ENCODE measurements around the gene MAGI1. TPM values are rescaled to one million over a fixed set of nuclear protein-coding genes. Genes with fewer than 3 reads are reported as not detected.

The MAGI1 gene
- total and polyA plus RNA-seq, 2 donors (not counting 1 experiment from before 2014, with no cell fraction given): 15.7 to 23.7 TPM

DNA sequence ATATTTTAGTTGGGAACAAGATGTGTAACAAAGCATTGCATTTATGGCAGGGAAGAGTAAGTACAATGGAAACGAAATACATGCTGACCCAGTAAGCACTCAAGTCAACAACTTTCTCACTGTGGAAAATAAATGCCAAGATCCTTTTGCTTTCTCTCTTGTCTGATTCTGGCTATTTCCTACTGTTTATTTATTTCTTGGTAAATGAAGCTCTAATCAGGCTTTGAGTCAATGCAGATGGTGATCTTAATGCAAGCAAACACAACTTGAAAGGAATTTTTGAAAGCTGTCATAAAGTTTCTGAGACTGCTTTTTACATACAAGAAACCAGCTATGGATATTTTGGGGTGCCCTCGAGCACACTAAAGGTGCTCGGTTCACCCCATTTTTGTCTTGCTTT is 624.8 kb downstream of the MAGI1 start:
- Histone ChIP-seq H2AFZ (ENCODE audit: low read length) (no peak overlapping the region), H3K4me2 (ENCODE audit: extremely low read depth, insufficient read depth, low read length) (no peak overlapping the region), H3K4me3 (replicated peaks in 1 of 4; ENCODE audit: control extremely low read depth in 1 of 4, insufficient read depth in 1 of 4, low read depth in 3 of 4, low read length in 4 of 4) (no peak overlapping the region), H3K9ac (ENCODE audit: insufficient read depth, low read length) (no peak overlapping the region), H3K27me3 (ENCODE audit: control insufficient read depth, insufficient read depth, low read length) (no peaks in the 10 kb centered on the region), H4K20me1 (ENCODE audit: control insufficient read depth, extremely low read depth, insufficient read depth, low read length) (no peaks in the 10 kb centered on the region), H3K4me1 (ENCODE audit: control insufficient read depth, extremely low read depth, insufficient read depth, low read length) (no peaks in the 10 kb centered on the region), H3K36me3 (ENCODE audit: control insufficient read depth, insufficient read depth, low read length) (no peaks in the 10 kb centered on the region), H3K79me2 (ENCODE audit: control insufficient read depth, insufficient read depth, low read length) (no peaks in the 10 kb centered on the region), H3K27ac (ENCODE audit: insufficient read depth, low read length) (no peak overlapping the region), H3K9me3 (ENCODE audit: control insufficient read depth, insufficient read depth, low read depth, low read length) (no peaks in the 10 kb centered on the region)
- peak in 1 of 2 donors; percentile 35 for DNase-seq (ENCODE audit: low read depth in 2 of 2)
- no peak for TF ChIP-seq EZH2 (IDR thresholded peaks at IDR 0.05; ENCODE audit: low read length, missing control alignments)
- TF ChIP-seq, protein P1, sequence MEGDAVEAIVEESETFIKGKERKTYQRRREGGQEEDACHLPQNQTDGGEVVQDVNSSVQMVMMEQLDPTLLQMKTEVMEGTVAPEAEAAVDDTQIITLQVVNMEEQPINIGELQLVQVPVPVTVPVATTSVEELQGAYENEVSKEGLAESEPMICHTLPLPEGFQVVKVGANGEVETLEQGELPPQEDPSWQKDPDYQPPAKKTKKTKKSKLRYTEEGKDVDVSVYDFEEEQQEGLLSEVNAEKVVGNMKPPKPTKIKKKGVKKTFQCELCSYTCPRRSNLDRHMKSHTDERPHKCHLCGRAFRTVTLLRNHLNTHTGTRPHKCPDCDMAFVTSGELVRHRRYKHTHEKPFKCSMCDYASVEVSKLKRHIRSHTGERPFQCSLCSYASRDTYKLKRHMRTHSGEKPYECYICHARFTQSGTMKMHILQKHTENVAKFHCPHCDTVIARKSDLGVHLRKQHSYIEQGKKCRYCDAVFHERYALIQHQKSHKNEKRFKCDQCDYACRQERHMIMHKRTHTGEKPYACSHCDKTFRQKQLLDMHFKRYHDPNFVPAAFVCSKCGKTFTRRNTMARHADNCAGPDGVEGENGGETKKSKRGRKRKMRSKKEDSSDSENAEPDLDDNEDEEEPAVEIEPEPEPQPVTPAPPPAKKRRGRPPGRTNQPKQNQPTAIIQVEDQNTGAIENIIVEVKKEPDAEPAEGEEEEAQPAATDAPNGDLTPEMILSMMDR (conservative IDR thresholded peaks at IDR 0.05 in 1 of 2, IDR thresholded peaks at IDR 0.05 in 1 of 2; ENCODE audit: low read depth in 1 of 2, low read length in 2 of 2): no peak

DNA sequence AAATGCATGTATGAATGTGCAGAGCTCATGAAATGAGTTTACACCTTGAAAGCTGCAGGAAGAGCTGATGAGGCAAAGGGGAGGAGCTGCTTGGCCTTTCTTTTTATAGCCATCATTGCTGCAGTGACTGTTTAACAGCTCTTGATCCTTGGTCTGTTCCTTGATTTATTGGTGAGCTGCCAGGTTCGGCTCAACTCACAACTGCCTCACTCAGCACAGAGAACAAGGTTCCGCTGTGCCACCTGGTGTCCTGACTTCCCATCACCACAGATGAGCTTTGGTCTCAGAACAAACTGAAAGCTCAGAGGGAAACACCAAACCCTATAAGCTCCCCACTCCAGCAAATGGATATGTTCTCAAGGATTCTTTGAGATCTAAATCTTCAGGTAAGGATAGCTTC is 626.1 kb downstream of the MAGI1 start:
- no peaks in the 10 kb centered on the region for H3K79me2 ChIP-seq (ENCODE audit: control insufficient read depth, insufficient read depth, low read length)
- H3K4me3 ChIP-seq (replicated peaks in 1 of 4; ENCODE audit: control extremely low read depth in 1 of 4, insufficient read depth in 1 of 4, low read depth in 3 of 4, low read length in 4 of 4): no peak overlapping the region
- no peaks in the 10 kb centered on the region for H3K36me3 ChIP-seq (ENCODE audit: control insufficient read depth, insufficient read depth, low read length)
- no peak overlapping the region for H3K9ac ChIP-seq (ENCODE audit: insufficient read depth, low read length)
- H3K27me3 ChIP-seq (ENCODE audit: control insufficient read depth, insufficient read depth, low read length): no peaks in the 10 kb centered on the region
- no peak overlapping the region for H3K27ac ChIP-seq (ENCODE audit: insufficient read depth, low read length)
- H2AFZ ChIP-seq (ENCODE audit: low read length): no peak overlapping the region
- DNase-seq (ENCODE audit: low read depth in 2 of 2): no peak
- TF ChIP-seq, protein P1 (conservative IDR thresholded peaks at IDR 0.05 in 1 of 2, IDR thresholded peaks at IDR 0.05 in 1 of 2; ENCODE audit: low read depth in 1 of 2, low read length in 2 of 2): no peak
- no peak for TF ChIP-seq EZH2 (IDR thresholded peaks at IDR 0.05; ENCODE audit: low read length, missing control alignments)
- H3K4me2 ChIP-seq (ENCODE audit: extremely low read depth, insufficient read depth, low read length): no peak overlapping the region
- H3K9me3 ChIP-seq (ENCODE audit: control insufficient read depth, insufficient read depth, low read depth, low read length): no peaks in the 10 kb centered on the region
- H4K20me1 ChIP-seq (ENCODE audit: control insufficient read depth, extremely low read depth, insufficient read depth, low read length): no peaks in the 10 kb centered on the region
- no peaks in the 10 kb centered on the region for H3K4me1 ChIP-seq (ENCODE audit: control insufficient read depth, extremely low read depth, insufficient read depth, low read length)

DNA sequence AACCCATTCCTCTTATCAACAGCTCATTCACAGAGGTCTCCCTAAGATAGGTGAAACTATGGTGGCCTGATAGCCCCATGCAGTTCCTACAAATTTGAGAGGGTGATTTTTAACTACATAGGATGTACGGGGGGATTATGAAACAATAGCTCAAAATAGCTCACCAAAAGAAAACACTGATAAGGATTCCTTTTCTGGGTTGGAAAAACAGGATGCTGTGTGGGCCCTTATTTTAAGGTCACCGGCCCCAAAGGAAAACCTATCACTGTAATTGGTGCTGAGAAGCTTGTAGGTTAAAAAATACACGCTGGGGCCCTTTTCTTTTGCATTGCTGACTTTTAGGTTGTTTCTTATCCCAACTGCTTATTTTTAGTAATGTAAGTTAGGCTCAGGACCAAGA is 627.4 kb downstream of the MAGI1 start:
- Histone ChIP-seq H3K9me3 (ENCODE audit: control insufficient read depth, insufficient read depth, low read depth, low read length) (no peaks in the 10 kb centered on the region), H3K36me3 (ENCODE audit: control insufficient read depth, insufficient read depth, low read length) (no peaks in the 10 kb centered on the region), H3K4me3 (replicated peaks in 1 of 4; ENCODE audit: control extremely low read depth in 1 of 4, insufficient read depth in 1 of 4, low read depth in 3 of 4, low read length in 4 of 4) (no peak overlapping the region), H3K9ac (ENCODE audit: insufficient read depth, low read length) (no peak overlapping the region), H3K4me1 (ENCODE audit: control insufficient read depth, extremely low read depth, insufficient read depth, low read length) (no peaks in the 10 kb centered on the region), H3K27me3 (ENCODE audit: control insufficient read depth, insufficient read depth, low read length) (no peaks in the 10 kb centered on the region), H3K27ac (ENCODE audit: insufficient read depth, low read length) (no peak overlapping the region), H3K4me2 (ENCODE audit: extremely low read depth, insufficient read depth, low read length) (no peak overlapping the region), H3K79me2 (ENCODE audit: control insufficient read depth, insufficient read depth, low read length) (no peaks in the 10 kb centered on the region), H2AFZ (ENCODE audit: low read length) (no peak overlapping the region), H4K20me1 (ENCODE audit: control insufficient read depth, extremely low read depth, insufficient read depth, low read length) (no peaks in the 10 kb centered on the region)
- TF ChIP-seq EZH2 (IDR thresholded peaks at IDR 0.05; ENCODE audit: low read length, missing control alignments): no peak
- TF ChIP-seq, protein P1 (conservative IDR thresholded peaks at IDR 0.05 in 1 of 2, IDR thresholded peaks at IDR 0.05 in 1 of 2; ENCODE audit: low read depth in 1 of 2, low read length in 2 of 2): no peak
- no peak for DNase-seq (ENCODE audit: low read depth in 2 of 2)
